GM10248 (cell line): ENCODE data around the gene ABCB8.

Experiments
- CTCF ChIA-PET: fragments of 300-600 bp; sonication (Branson Sonifier 250); formaldehyde crosslinking; extraction: SDS; loops from one replicate; lab custom pipeline; 2021; ENCODE audit warnings: antibody characterized with exemption; lab: Yijun Ruan, JAX
- POLR2A ChIA-PET: fragments of 350-650 bp; sonication (Branson Sonifier 250); formaldehyde crosslinking; extraction: SDS; loops from one replicate; lab custom pipeline; 2020; ENCODE audit warnings: antibody characterized with exemption; lab: Yijun Ruan, JAX
- DNase-seq: peaks from one replicate; pipeline ENCODE4 v3.0.0; 2012; ENCODE audit errors: extremely low spot score
- TF ChIP-seq, protein P1 (sequence below): IDR thresholded peaks from 2 replicates; pipeline ENCODE4 v1.5.1; 2012; ENCODE audit warnings: mild to moderate bottlenecking, low read depth; ENCODE audit errors: extremely low read depth, missing control alignments, control extremely low read depth

ABCB8 gene

GRCh38 chr7:150992051-150992640 is 36.1 kb upstream of the ABCB8 start:
- ChIA-PET POLR2A (no interaction called here), CTCF (interaction anchor here (0.5 to 1.7 kb wide), 4 partner anchors 8 to 29 kb away, joined by 3 to 5 read pairs (median 3); no protein-coding TSS in a partner anchor)
- DNase-seq = no peak
- TF ChIP-seq, protein P1, sequence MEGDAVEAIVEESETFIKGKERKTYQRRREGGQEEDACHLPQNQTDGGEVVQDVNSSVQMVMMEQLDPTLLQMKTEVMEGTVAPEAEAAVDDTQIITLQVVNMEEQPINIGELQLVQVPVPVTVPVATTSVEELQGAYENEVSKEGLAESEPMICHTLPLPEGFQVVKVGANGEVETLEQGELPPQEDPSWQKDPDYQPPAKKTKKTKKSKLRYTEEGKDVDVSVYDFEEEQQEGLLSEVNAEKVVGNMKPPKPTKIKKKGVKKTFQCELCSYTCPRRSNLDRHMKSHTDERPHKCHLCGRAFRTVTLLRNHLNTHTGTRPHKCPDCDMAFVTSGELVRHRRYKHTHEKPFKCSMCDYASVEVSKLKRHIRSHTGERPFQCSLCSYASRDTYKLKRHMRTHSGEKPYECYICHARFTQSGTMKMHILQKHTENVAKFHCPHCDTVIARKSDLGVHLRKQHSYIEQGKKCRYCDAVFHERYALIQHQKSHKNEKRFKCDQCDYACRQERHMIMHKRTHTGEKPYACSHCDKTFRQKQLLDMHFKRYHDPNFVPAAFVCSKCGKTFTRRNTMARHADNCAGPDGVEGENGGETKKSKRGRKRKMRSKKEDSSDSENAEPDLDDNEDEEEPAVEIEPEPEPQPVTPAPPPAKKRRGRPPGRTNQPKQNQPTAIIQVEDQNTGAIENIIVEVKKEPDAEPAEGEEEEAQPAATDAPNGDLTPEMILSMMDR = no peak

DNA sequence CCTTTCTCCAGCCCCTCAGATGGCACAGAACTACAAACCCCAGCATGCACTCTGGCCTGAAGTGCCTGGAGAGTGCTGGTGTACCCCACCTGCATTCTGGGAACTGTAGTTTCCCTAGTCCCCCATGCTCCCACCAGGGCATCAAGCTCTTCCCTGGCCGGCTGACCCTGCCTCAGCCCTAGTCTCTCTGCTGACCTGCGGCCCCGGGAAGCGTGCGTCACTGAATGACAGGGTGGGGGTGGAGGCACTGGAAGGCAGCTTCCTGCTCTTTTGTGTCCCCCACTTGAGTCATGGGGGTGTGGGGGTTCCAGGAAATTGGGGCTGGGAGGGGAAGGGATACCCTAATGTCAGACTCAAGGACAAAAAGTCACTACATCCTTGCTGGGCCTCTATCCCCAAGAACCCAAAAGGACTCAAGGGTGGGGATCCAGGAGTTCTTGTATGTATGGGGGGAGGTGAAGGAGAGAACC is 35.4 kb upstream of the ABCB8 start:
- ChIA-PET POLR2A (no interaction called here), CTCF (interaction anchor here (0.5 kb wide), 1 partner anchor 9 kb away, joined by 3 read pairs; no protein-coding TSS in a partner anchor)
- DNase-seq = no peak
- TF ChIP-seq, protein P1 = no peak

DNA sequence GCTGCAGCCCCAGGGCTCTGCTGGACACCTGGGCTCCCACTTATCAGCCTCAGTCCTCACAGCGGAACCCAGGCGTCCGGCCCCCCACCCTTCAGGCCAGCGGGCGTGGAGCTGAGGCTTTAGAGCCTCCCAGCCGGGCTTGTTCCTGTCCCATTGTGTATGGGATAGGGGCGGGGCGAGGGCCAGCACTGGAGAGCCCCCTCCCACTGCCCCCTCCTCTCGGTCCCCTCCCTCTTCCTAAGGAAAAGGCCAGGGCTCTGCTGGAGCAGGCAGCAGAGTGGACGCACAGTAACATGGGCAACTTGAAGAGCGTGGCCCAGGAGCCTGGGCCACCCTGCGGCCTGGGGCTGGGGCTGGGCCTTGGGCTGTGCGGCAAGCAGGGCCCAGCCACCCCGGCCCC is 34.7 kb upstream of the ABCB8 start:
- ChIA-PET POLR2A (no interaction called here), CTCF (interaction anchor here (1.9 to 2.2 kb wide), 6 partner anchors 9 to 95 kb away, joined by 6 to 20 read pairs (median 10); no protein-coding TSS in a partner anchor)
- no peak for DNase-seq
- TF ChIP-seq, protein P1 = no peak

DNA sequence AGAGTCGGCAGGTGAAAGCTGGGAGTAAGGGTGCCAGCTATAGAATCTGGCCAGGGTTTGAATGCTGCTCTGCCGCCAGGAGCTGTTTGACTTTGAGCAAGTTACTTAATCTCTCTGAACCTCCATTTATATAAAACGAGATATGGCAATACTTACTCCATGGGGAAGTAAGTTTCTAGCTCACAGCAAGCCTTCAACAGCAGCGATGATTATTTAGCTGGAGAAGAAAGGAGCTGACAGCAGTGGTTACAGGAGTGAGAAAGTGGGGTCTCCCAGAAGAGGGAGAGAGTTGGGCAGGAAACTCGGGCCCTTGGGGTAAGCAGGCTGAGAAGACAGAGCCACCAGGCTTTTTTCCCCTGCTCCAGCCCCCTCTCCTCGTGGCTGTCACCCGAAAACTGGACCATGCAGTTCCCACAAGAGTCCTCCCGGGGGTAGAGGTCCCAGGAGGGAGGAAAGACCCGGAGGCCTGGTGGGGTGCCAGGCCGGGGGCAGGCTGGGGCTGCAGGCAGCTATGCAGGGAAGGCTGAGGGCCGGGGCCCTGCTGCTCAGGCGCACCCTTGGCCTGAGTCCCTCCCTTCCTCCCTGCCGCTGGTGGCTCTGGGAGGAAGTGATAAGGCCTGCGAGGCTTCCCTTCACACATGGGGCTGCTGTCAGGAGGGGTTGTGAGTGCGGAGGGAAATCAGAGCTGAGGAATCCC is 34.0 kb upstream of the ABCB8 start:
- DNase-seq = no peak
- CTCF ChIA-PET = interaction anchor here (1.0 to 2.2 kb wide), 8 partner anchors 10 to 130 kb away, joined by 3 to 20 read pairs (median 8); no protein-coding TSS in a partner anchor

DNA sequence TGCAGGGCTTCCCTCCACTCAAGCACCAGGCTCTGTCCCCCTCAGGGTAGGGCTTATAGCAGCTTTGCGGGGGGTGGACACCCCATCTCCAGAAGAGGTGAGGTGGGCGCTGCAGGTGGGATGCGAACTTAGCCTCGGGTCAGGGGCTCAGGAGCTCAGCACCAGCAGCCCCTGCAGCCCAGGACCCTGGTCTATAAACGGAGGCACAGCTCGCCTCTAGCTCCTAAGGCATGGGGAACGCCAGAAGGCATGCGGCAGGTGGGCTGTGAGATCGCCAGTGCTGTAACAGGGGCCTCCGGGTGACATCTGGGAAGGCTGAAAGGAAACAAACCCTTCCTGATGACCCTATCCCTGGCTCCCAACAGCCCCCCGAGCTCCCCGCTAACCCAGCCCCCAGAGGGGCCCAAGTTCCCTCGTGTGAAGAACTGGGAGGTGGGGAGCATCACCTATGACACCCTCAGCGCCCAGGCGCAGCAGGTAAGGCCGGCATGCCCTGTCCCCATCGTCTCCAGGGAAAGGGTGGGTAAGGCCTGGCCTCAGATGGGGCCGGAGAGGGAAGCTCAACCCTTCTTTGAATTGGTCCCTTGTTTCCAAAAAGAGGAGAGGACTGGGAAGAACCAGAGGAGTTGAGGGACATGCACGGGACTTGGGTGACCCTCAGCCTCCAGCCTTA is 33.3 kb upstream of the ABCB8 start:
- TF ChIP-seq, protein P1 = no peak
- POLR2A ChIA-PET = no interaction called here
- no peak for DNase-seq
- CTCF ChIA-PET = interaction anchor here (1.0 to 2.2 kb wide), 8 partner anchors 10 to 129 kb away, joined by 3 to 20 read pairs (median 8); no protein-coding TSS in a partner anchor

More for the DNA sequence above, 34.0 kb upstream of the ABCB8 start:
- POLR2A ChIA-PET = no interaction called here
- TF ChIP-seq, protein P1 = no peak
